Stromal cell of bone marrow (primary cell): ENCODE measurements around the gene ACTG1.

Experiments
- DNase-seq: peaks from one replicate; pipeline ENCODE4 v3.0.0-alpha.2; 2012; ENCODE audit warnings: low read depth

Gene ACTG1

GRCh38 chr17:81545160-81545949 lies 32.8 kb upstream of the ACTG1 start:
- DNase-seq = no peak

DNA sequence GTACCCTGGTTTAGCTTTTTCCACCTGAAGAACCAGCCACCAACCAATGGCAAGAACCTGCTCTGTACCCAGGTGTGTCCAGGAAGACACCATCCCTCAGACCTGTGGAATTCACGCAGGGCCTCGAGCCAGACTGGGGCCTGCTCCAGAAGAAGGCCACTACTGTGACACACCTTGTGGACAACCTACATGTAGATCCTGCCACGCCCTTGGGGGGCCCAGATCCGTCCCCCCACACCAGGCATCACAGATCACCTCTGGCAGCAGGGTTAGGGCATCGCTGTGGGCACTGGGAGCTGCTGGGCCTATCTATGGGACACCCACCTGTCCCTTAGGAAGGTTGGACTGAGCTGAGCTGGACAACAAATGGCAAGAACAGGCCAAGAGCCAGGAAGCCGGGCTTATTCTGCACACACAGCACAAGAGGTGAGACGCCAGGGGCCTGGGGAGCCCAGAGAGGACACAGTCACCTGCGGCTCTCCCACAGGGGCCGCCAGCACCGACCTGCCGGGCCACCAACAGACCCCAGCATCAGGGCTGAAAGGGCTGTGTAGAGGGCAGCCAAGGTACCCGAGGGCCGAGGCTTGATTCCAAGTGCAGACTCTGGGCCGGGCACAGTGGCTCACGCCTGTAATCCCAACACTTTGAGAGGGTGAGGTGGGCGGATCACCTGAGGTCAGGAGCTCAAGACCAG lies 31.8 kb upstream of the ACTG1 start:
- DNase-seq = no peak

DNA sequence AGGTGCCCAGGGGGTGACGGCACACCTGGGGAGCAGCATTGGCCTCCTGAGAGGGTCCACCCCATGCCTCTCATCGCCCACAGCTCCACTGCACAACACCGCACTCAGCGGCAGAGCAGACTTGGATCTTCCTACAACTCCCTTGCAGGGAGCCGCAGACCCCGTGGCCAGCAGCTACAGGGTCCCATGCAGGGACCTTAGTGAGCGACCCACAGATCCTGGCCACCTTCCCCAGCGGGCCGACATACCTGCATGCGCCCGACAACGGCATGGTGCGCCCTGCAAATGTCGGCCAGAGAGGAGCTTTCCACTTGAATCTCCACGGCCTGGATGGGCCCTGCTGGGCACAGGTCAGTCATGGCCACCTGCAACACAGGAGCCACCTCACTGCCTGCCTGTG lies 31.2 kb upstream of the ACTG1 start:
- no peak for DNase-seq

DNA sequence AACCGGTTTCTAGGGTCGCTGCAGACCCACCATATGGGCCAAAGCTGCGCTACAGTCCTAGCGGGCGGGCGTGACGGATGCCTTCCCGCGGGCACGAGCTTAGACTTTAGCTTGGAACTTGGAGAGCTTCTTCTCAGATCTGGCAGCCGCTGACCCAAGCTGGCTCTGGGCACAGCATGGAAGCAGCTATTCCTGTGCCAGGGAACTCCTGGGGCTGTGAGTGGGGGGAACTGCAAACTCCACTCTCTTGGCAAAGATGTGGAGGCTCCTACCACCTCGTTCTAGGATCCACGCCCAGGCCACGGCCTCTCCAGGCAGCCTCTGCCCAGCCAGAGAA lies 30.7 kb upstream of the ACTG1 start:
- DNase-seq = no peak

DNA sequence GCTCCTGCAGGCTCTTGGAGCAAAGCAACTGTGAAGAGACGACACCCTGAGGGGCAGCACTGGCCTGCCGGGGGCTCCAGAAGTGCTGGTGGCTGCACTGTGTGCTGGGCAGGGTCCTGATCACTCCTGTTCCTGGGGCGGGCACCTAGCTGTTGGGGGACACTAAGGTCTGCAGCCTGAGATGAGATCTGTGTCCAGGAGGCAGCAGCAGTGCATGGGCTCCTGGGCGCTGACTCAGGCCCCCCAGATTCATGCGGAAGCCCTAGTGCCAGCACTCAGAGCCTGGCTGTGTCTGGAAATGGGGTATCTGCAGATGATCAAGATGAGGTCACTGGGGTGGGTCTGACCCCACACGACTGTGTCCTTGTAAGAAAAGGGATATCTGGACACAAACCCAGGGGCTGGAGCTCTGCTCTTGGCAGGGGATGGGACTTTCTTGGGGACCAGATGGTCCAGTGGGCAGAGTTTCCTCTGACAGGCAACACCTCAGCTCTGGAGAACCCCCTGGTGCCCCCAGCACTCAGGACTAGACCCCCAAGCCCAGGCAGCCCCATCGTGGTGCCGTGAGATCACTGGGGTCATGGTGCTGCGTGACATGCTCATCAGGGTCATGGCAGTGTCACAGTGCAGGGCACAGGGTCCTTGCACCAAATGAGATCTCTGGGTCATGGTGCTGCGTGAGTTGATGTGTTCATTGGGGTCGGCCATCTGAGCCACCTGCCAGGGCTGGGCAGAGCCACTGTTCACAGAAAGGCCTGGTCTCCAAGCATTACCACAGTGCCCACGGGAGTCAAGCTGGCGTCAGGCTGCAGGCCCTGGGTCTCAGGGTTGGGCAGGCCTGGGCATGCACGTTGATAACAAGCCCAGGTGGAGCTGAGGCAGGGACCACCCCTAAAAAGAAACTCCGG lies 30.1 kb upstream of the ACTG1 start:
- no peak for DNase-seq

GRCh38 chr17:81541123-81541522 lies 28.5 kb upstream of the ACTG1 start:
- DNase-seq = no peak

DNA sequence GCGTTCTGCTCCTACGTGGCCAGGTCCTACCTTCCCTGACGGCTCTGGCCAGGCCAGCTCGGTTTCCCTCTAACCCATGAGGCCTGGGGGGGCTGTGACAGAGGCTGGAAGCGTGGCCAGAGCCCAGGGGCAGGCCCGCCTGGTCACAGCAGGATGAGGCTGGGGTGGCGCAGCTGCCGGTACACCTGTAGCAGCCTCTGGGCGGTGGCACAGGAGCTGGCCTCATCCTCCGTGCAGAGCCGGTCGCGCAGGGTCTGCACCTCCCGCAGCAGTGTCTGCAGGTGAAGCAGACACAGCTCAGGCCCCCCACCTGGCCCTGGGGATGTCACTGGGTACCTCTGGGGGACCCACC lies 28.1 kb upstream of the ACTG1 start:
- DNase-seq = no peak

DNA sequence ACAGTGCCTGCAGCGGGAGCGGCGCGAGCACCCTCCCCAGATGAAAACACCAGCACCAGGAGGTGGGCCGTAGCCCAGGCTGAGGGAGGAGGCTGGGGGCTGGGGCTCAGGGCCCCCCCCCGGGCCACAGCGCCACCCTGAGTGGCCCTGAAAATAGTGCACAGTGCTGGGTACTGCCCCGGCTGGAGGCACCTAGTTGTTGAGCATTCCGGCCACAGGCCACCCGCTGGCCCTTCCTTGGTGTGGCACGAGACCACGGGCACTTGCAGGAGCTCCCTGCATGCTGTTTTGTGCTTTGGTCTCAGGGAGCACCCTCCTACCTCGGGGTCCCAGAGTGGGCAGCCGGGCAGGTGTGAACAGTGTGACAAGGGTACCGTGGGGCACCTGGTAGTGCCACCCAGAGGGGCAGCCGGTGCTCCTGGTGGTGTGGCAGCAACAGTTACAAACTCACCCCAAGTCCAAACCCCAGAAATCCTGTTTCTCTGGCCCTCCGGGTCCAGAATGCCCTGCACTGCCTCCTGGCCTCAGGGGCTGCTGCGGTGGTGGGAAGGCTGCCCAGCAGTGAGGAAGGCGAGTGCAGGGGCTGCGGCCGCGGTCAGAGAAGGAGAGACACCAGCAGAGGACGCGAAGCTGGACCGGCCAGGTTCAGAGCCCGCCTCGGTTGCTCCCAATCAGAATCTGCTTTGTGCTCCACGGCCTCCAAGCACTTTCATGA lies 27.5 kb upstream of the ACTG1 start:
- no peak for DNase-seq

- no peak for DNase-seq
Measured at GRCh38 chr17:81539571-81539900, 26.9 kb upstream of the ACTG1 start.

DNA sequence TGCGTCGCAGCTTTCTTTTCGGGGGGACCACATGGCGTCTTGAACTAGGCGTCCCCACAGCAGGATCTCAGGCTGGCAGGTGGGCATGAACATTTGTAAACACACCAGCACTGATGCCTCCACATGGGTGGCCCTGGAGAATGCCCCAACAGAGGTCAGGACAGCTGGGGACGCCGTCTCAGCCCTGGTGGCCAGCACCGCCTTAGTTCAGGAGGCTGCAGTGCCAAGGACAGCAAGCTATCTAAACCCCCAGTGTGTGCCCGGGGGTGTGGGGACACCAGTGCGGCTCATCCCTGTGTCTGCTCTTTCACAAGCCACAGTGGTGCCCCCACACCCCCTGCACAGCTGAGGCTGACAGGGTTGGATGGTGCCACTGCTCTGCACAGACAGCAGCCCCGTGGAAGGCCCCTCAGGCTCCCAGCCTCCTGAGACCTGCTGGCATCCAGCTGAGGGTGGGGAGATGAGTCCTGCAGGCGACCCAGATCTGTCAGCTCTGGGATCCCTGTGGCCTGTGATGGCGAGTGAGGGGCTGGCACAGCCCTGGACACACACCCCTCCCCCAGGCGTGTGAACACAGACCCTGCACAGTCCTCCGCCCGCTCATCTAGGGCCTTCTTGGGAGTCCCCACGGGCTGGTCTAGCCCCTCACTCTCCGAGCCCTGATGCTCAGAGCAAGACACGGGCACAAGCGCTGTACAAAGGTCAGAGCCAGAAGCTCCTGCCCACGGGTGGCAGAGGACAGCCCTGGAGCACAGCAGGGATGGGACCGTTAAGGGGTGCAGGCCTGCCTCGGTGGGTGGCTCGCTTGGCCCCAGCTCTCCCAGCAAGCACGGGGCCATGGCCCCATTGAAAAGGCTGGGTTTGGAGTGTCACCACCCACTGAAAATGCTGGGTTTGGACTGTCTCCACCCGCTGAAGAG lies 26.3 kb upstream of the ACTG1 start:
- DNase-seq = no peak

DNA sequence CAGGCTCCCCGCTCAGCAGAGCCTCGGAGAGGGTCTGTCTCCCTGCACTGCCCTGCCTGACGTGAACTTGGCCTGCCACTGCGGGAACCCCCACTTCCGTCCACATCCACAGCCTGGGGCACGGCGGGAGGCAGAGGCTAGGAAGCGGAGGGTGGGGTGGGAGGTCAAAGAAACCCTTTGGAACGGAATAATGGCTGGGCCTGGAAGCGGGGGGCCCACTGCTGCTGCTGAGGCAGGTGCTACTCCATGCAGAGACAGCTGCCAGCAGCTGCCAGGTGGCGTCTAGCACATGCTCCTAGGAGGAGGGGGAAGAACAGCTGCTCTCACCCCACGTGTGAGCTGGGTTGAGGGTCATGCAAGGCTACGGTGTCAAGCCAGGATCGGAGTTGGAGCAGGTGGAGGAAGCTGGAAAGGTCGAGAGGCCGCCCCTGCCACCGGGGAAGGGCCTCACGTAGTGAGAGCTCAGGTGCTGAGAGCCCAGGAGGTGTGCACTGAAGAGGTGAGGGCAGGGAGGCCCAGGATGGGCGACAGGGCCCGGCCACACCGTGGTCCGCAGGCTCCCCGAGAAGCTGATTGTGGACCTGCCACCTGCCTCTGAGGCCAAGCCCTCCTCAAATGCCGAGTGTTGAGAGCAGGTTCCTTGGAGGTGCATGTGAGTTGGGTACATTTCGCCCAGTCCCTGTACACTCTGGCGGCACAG lies 25.4 kb upstream of the ACTG1 start:
- DNase-seq = no peak

GRCh38 chr17:81537343-81537855 lies 24.8 kb upstream of the ACTG1 start:
- DNase-seq = no peak

DNA sequence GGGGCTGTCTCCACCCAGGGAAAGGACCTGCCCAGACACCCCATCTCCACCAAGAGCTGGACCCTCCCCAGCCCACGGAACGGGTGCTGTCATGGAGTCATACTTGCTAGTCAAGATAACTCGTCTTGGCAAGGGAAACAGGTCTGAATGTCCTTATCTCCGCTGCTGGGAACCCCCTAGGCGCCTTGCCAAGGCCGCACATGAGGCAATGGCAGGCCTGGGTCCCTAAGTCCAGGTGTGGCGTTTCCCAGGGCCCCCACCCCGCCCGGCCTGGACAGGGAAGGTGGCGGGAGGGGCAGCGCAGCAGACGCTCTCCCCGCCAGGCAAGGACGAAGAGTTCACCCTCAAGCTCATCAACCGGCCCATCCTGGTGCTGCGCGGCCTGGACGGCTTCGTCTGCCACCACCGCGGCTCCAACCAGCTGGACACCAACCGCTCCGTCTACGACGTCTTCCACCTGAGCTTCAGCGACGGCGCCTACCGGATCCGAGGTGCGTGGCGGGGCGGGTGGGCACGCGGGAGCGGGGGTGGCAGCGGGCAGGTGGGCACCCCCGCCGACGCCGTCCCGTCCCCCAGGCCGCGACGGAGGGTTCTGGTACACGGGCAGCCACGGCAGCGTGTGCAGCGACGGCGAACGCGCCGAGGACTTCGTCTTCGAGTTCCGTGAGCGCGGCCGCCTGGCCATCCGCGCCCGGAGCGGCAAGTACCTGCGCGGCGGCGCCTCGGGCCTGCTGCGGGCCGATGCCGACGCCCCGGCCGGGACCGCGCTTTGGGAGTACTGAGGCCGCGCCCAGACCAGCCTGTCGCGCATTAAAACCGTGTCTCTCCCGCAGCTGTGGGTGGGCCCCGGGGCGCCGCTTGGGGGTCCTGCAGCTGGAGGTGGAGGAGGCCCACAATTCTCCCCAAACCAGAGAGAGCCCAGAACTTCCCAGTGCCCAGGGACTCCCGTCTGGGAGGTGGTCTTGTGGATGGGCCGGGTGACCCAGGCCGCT lies 24.0 kb upstream of the ACTG1 start:
- no peak for DNase-seq

DNA sequence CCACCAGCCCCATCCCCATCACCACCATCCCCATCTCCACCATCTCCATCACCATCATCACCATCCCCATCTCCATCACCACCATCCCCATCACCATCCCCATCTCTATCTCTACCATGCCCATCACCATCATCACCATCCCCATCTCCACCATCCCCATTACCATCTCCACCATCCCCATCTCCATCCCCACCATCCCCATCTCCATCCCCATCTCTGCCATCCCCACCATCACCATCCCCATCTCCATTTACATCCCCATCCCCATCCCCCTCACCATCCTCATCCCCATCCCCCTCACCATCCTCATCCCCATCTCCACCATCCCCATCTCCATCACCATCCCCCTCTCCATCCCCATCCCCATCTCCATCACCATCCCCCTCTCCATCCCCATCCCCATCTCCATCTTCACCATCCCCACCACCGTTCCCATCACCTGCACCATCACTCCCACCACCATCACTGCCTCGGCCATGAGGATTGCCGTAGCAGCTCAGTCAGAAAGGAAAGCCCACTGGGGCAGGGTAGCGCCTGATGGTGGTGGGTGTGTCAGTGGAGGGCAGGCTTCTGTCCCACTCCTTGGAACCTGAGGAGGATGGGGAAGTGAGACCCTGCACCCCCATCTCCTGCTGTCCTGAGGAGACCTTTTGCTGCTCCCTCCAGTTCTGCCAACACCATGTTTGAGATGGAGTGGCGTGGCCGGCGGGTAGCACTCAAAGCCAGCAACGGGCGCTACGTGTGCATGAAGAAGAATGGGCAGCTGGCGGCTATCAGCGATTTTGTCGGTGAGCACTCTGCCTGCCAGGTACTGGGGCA lies 23.1 kb upstream of the ACTG1 start:
- no peak for DNase-seq

DNA sequence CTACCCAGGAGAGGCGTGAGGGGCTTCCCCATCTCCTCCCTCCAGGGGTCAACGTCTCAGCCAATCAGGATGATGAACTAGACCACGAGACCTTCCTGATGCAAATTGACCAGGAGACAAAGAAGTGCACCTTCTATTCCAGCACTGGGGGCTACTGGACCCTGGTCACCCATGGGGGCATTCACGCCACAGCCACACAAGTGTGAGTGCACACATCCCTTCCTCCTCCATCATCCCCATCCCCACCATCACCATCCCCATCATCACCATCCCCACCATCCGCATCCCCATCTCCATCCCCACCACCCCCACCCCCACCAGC lies 22.4 kb upstream of the ACTG1 start:
- DNase-seq = no peak

DNA sequence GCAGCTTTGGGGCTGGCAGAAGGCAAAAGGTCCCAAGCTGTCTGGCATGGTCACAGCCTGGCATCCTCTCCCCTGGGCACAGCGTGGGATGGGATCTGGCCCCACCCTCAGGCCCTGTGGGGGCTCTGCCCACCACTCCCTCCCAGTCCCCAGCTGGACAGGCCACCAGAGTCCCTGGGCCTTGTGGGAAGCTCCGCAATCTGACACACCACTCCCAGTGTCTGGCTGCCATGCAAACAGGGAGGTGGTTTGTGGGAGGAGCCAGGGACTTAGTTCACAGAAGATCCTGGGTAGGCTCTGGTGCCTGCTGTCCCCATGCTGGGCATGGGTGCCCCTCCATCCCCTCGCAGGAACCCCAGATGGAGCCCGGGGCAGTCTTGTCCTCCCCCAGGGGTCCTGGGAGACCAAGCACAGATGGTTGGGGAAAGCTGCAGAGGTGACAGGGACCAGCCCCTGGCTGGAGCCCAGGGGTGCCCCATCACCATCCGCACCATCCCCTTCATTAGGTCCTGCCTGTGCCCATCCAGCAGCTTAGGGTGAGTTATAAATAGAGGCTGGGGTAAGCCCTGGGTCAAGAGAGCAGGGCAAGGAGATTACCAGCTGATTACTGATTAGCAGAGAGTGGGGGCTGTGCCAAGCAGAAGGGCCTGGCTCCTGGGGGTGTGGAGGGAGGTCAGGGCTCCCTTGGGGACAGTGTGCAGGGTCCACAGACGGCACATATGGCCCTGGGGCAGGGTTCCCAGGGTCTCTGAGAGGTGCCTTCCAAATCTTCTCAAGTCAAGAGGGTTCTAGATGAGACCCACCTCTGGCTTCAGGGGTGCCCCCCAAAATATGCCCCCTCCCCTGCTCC lies 21.8 kb upstream of the ACTG1 start:
- no peak for DNase-seq

GRCh38 chr17:81533339-81534141 lies 20.9 kb upstream of the ACTG1 start:
- DNase-seq = no peak
